ENCODE measurements around the gene SYNDIG1.

Gene SYNDIG1

GRCh38 chr20:24473435-24474223 lies 4.2 kb downstream of the SYNDIG1 start:
- no peak for FAIRE-seq

- no peak for FAIRE-seq
These were observed 8.6 kb downstream of the SYNDIG1 start for GRCh38 chr20:24477831-24478547.

- no peak for FAIRE-seq
These were observed 9.2 kb downstream of the SYNDIG1 start for GRCh38 chr20:24478584-24478983.

GRCh38 chr20:24479106-24479505 lies 9.7 kb downstream of the SYNDIG1 start:
- no peak for FAIRE-seq

GRCh38 chr20:24479595-24479994 lies 10.2 kb downstream of the SYNDIG1 start:
- FAIRE-seq, result no peak

GRCh38 chr20:24480509-24480908 lies 11.1 kb downstream of the SYNDIG1 start:
- no peak for FAIRE-seq

- no peak for FAIRE-seq
These were observed 11.7 kb downstream of the SYNDIG1 start for GRCh38 chr20:24481173-24481572.

GRCh38 chr20:24483435-24484080 lies 14.1 kb downstream of the SYNDIG1 start:
- FAIRE-seq, result no peak

GRCh38 chr20:24484081-24484450 lies 14.6 kb downstream of the SYNDIG1 start:
- FAIRE-seq, result no peak

GRCh38 chr20:24485981-24486380 lies 16.6 kb downstream of the SYNDIG1 start:
- no peak for FAIRE-seq

GRCh38 chr20:24487240-24487639 lies 17.8 kb downstream of the SYNDIG1 start:
- FAIRE-seq, result no peak

- FAIRE-seq, result no peak
These were observed 18.2 kb downstream of the SYNDIG1 start for GRCh38 chr20:24487648-24488047.

GRCh38 chr20:24488064-24488799 lies 18.8 kb downstream of the SYNDIG1 start:
- FAIRE-seq, result no peak

- FAIRE-seq, result no peak
These were observed 19.4 kb downstream of the SYNDIG1 start for GRCh38 chr20:24488800-24489175.

GRCh38 chr20:24489193-24489592 lies 19.8 kb downstream of the SYNDIG1 start:
- FAIRE-seq, result no peak

- FAIRE-seq, result no peak
These were observed 20.3 kb downstream of the SYNDIG1 start for GRCh38 chr20:24489631-24490260.

- FAIRE-seq, result no peak
These were observed 21.2 kb downstream of the SYNDIG1 start for GRCh38 chr20:24490598-24490997.

- no peak for FAIRE-seq
These were observed 21.8 kb downstream of the SYNDIG1 start for GRCh38 chr20:24491041-24491756.

- FAIRE-seq, result no peak
These were observed 22.7 kb downstream of the SYNDIG1 start for GRCh38 chr20:24492031-24492607.

GRCh38 chr20:24492698-24493097 lies 23.3 kb downstream of the SYNDIG1 start:
- no peak for FAIRE-seq

- no peak for FAIRE-seq
These were observed 23.8 kb downstream of the SYNDIG1 start for GRCh38 chr20:24493181-24493580.

Data from G401.6 (cell line).